Neural cell (in vitro differentiated cells): ENCODE data around the gene STK32A.

Experiments used
- RAD21 ChIP-seq: fragments of 450-650 bp; conservative IDR thresholded peaks from 2 replicates; pipeline ENCODE4 v1.6.1; 2014; ENCODE audit warnings: antibody characterized with exemption, mild to moderate bottlenecking, moderate library complexity
- TF ChIP-seq, protein P1 (sequence below): fragments of 450-650 bp; IDR thresholded peaks from 2 replicates; pipeline ENCODE4 v1.5.1; 2014; ENCODE audit warnings: antibody characterized with exemption, mild to moderate bottlenecking, moderate library complexity; ENCODE audit not compliant: poor library complexity, severe bottlenecking

GRCh38 chr5:147375151-147375550 lies 140.3 kb downstream of the STK32A start:
- TF ChIP-seq, protein P1, sequence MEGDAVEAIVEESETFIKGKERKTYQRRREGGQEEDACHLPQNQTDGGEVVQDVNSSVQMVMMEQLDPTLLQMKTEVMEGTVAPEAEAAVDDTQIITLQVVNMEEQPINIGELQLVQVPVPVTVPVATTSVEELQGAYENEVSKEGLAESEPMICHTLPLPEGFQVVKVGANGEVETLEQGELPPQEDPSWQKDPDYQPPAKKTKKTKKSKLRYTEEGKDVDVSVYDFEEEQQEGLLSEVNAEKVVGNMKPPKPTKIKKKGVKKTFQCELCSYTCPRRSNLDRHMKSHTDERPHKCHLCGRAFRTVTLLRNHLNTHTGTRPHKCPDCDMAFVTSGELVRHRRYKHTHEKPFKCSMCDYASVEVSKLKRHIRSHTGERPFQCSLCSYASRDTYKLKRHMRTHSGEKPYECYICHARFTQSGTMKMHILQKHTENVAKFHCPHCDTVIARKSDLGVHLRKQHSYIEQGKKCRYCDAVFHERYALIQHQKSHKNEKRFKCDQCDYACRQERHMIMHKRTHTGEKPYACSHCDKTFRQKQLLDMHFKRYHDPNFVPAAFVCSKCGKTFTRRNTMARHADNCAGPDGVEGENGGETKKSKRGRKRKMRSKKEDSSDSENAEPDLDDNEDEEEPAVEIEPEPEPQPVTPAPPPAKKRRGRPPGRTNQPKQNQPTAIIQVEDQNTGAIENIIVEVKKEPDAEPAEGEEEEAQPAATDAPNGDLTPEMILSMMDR: no peak
- no peak for TF ChIP-seq RAD21
